GM23248 (cell line): ENCODE measurements around the gene FAM25A. TPM values are rescaled to one million over a fixed set of nuclear protein-coding genes. Genes with fewer than 3 reads are reported as not detected.
"Not testable (repeated sequence)": the region's sequence is repeated elsewhere in the genome, so short reads cannot be mapped to it uniquely, and the experiment has no call there.

Source experiments
- DNase-seq: peaks from one replicate; pipeline ENCODE4 v3.0.0-alpha.2; 2015
- H2AFZ ChIP-seq: fragments of 200-600 bp; sonication (generic); 2 replicates; pipeline ENCODE4 v1.6.1; 2016; ENCODE audit warnings: antibody characterized with exemption
- H3F3A ChIP-seq: fragments of 200-600 bp; sonication (generic); 2 replicates; pipeline ENCODE4 v1.6.1; 2016; ENCODE audit warnings: mild to moderate bottlenecking, antibody characterized with exemption, mixed run types; ENCODE audit not compliant: insufficient read depth
- H3K27ac ChIP-seq: fragments of 200-600 bp; sonication (generic); 2 replicates; pipeline ENCODE4 v1.5.1; 2016; ENCODE audit warnings: mild to moderate bottlenecking
- H3K27me3 ChIP-seq: fragments of 200-600 bp; sonication (generic); replicated peaks from 2 replicates; pipeline ENCODE4 v1.6.1; 2016; ENCODE audit warnings: mild to moderate bottlenecking; ENCODE audit not compliant: insufficient read depth
- H3K36me3 ChIP-seq: fragments of 200-600 bp; sonication (generic); 2 replicates; pipeline ENCODE4 v1.6.1; 2016; ENCODE audit warnings: low read depth, mild to moderate bottlenecking
- H3K4me1 ChIP-seq: fragments of 200-600 bp; sonication (generic); 2 replicates; pipeline ENCODE4 v1.6.1; 2016; ENCODE audit warnings: mild to moderate bottlenecking; ENCODE audit not compliant: insufficient read depth
- H3K4me2 ChIP-seq: fragments of 200-600 bp; sonication (generic); one replicate; pipeline ENCODE4 v1.6.1; 2016; ENCODE audit warnings: mild to moderate bottlenecking; ENCODE audit not compliant: unreplicated experiment
- H3K4me3 ChIP-seq: fragments of 200-600 bp; sonication (generic); 2 replicates; pipeline ENCODE4 v1.5.1; 2016; ENCODE audit warnings: mild to moderate bottlenecking
- H3K79me2 ChIP-seq: fragments of 200-600 bp; sonication (generic); 2 replicates; pipeline ENCODE4 v1.6.1; 2016; ENCODE audit warnings: mild to moderate bottlenecking; ENCODE audit not compliant: insufficient read depth
- H3K9ac ChIP-seq: fragments of 200-600 bp; sonication (generic); 2 replicates; pipeline ENCODE4 v1.6.1; 2016; ENCODE audit warnings: mild to moderate bottlenecking
- H3K9me2 ChIP-seq: fragments of 200-600 bp; sonication (generic); 2 replicates; pipeline ENCODE4 v1.6.1; 2016; ENCODE audit warnings: mixed run types, mild to moderate bottlenecking, moderate library complexity; ENCODE audit not compliant: insufficient read depth
- H3K9me3 ChIP-seq: fragments of 200-600 bp; sonication (generic); one replicate; pipeline ENCODE4 v1.6.1; 2017; ENCODE audit warnings: low read depth
- H4K20me1 ChIP-seq: fragments of 200-600 bp; sonication (generic); 2 replicates; pipeline ENCODE4 v1.6.0; 2016; ENCODE audit not compliant: insufficient read depth
- EZH2 ChIP-seq: fragments of 200-600 bp; sonication (generic); IDR thresholded peaks from 2 replicates; pipeline ENCODE4 v1.6.1; 2018; ENCODE audit warnings: antibody characterized with exemption, mild to moderate bottlenecking; ENCODE audit not compliant: insufficient read depth, poor library complexity, severe bottlenecking
- EZH2phosphoT487 ChIP-seq: fragments of 200-600 bp; sonication (generic); IDR thresholded peaks from 2 replicates; pipeline ENCODE4 v1.6.1; 2018; ENCODE audit warnings: antibody characterized with exemption, moderate library complexity, mild to moderate bottlenecking, low read depth; ENCODE audit not compliant: insufficient read depth
- WGBS, 2 experiments: methylation state at CpG; one replicate each; pipeline ENCODE4 v1.1.6; 2015 to 2017; ENCODE audit warnings: low lambda C conversion rate in 2 of 2, low coverage in 1 of 2; ENCODE audit errors: missing lambda C conversion rate in 2 of 2; 5-methylcytosine and 5-hydroxymethylcytosine counted together
- in situ Hi-C: fragments of 300-500 bp; cut with MboI; formaldehyde crosslinking; loops from 2 replicates; pipeline ENCODE4 v1.15.0; 2020
- polyA plus RNA-seq: library from polyadenylated mRNA; unstranded; fragments of >200 nt; fragmentation: Nextera tagmentation; extraction: Ambion mirVana; gene quantifications from 2 replicates; pipeline ENCODE4 v1.2.1, GENCODE V29; 2016
- total RNA-seq: library from RNA; depleted of rRNA; stranded (reverse); fragments of >200 nt; shearing (Covaris generic); gene quantifications from 2 replicates; pipeline ENCODE4 v1.2.3, GENCODE V29; 2014; rRNA removed

Gene FAM25A
- total RNA-seq (not detected in 2 replicates), polyA plus RNA-seq (not detected in 2 replicates)

- H3K4me2 ChIP-seq, H3K9me3 ChIP-seq, H3F3A ChIP-seq, H3K9me2 ChIP-seq, H3K36me3 ChIP-seq, H3K79me2 ChIP-seq, H3K27me3 ChIP-seq, H4K20me1 ChIP-seq, DNase-seq, H2AFZ ChIP-seq, H3K4me3 ChIP-seq, in situ Hi-C loops, H3K9ac ChIP-seq, H3K27ac ChIP-seq: not testable (repeated sequence)
- 83 to 86% methylated on average over 5 to 8 of the region's 9 CpGs for WGBS, 2 experiments
- peaks cover 23% of the 10 kb centered on the region for H3K4me1 ChIP-seq
These were observed at the start of gene FAM25A for GRCh38 chr10:87020056-87020455. Gene FAM25A, plus strand, starts transcription at chr10:87020294. Its CDS starts 31 bp downstream, at chr10:87020325.

DNA sequence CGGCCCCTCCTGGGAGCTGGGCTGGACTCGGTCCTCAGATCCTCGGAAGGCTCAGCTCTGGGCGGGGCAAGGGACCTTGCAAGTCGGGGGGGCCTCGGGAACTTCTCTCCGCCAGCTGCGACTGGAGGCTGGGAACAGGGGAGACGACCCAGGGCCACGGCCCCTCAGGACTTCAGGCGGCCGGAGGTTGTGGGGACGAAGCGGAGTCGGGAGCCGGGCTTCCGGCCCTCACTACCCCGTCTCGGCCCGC lies 49.2 kb upstream of the FAM25A start:
- no peaks in the 10 kb centered on the region for H3K9me3 ChIP-seq
- DNase-seq: no peak
- H2AFZ ChIP-seq: peak overlapping the region; percentile 63
- H3K79me2 ChIP-seq: peaks cover 18% of the 10 kb centered on the region
- peak overlapping the region; percentile 94 for H3K4me3 ChIP-seq
- no peak for TF ChIP-seq EZH2phosphoT487
- TF ChIP-seq EZH2: no peak
- H3K27me3 ChIP-seq: no peaks in the 10 kb centered on the region
- H3K4me1 ChIP-seq: peaks cover 44% of the 10 kb centered on the region
- in situ Hi-C loops: no loop called here
- no peaks in the 10 kb centered on the region for H3K36me3 ChIP-seq
- peak overlapping the region; percentile 100 for H3K4me2 ChIP-seq
- no peaks in the 10 kb centered on the region for H3K9me2 ChIP-seq
- peak overlapping the region; percentile 99 for H3K27ac ChIP-seq
- peaks cover 27% of the 10 kb centered on the region for H3F3A ChIP-seq
- peak overlapping the region; percentile 100 for H3K9ac ChIP-seq
- 0 to 5% methylated on average over 12 to 17 of the region's 20 CpGs for WGBS, 2 experiments
- H4K20me1 ChIP-seq: no peaks in the 10 kb centered on the region

DNA sequence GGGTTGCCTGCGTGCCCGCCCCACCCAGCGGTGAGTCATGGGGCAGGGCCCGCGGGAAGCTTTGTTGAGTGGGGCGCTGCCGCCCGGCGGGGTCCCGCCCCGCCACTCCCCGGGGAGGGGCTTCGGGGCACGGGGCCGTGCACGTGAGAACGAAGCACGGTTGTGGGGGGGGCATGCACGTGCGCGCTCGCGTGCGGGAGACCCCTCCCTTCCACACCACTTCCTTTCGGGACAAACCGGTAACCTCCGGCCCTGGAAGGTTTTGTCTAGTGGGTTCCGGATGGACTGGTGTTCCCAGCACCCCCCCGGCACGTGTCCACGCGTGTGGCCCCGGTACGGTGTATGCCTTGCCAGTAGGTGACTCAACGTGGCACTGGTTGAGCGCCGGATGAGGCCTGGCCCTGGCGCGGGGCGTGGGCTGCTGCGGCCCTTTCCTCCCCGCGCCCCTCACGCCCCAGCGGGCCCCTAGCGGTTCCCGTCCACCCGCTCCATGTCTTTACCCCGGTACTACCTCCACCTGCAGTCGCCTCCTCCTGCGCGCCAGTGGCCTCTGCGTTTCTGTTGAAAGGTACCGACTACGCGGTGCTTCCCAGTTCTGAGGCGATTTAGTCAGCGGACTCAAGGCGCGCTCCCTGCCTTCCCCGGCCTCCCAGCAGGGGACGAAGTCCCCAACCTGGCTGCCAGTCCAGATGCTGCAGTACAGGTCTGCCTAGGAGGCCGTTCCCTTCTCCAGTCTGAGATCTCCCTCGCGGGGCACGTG lies 48.7 kb upstream of the FAM25A start:
- no peaks in the 10 kb centered on the region for H3K9me2 ChIP-seq
- 10 to 12% methylated on average over 41 to 56 of the region's 66 CpGs for WGBS, 2 experiments
- in situ Hi-C loops: no loop called here
- peak overlapping the region; percentile 66 for H2AFZ ChIP-seq
- DNase-seq: peak; percentile 97
- H3K4me3 ChIP-seq: peak overlapping the region; percentile 94
- H3K36me3 ChIP-seq: no peaks in the 10 kb centered on the region
- H3K9me3 ChIP-seq: no peaks in the 10 kb centered on the region
- H3K27me3 ChIP-seq: no peaks in the 10 kb centered on the region
- TF ChIP-seq EZH2: no peak
- no peak for TF ChIP-seq EZH2phosphoT487
- H4K20me1 ChIP-seq: no peaks in the 10 kb centered on the region
- H3K4me1 ChIP-seq: peaks cover 39% of the 10 kb centered on the region
- peak overlapping the region; percentile 100 for H3K4me2 ChIP-seq
- H3K27ac ChIP-seq: peak overlapping the region; percentile 99
- H3F3A ChIP-seq: peaks cover 27% of the 10 kb centered on the region
- peak overlapping the region; percentile 100 for H3K9ac ChIP-seq
- peaks cover 18% of the 10 kb centered on the region for H3K79me2 ChIP-seq

DNA sequence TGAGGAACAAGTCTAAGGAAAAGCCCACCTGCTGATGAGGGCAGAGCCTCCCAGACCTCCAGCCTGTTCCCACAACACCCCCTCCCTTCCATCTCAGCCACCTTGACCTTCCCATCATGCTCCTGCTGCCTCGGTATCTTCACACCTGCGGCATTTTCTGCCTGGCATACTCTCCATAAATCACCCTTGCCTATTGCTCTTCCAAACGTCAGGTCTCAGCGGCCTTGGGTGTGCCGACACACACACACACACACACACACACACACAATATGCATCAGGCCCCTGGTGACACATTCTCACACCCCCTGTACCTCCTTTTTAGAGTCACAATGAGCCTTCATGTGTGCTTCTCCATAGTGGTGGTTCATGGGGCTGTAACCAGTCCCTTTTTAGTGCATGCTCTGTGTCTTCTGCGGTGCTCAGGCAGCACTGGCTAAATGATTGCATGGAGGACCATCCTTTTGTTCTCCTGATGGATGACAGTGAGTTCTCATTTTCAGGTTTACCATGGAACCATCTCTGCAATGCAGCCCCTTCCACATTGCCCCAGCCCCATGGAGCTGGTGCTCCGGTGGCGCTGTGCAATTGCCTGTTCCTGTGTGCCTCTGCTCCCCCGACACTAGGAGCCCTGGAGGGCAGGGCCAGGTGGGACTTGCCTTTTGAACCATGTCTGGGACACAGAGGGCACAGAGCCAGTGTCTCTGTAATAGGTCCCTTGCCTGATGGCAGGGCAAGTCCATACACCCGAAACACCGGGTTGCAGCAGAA lies 47.3 kb upstream of the FAM25A start:
- H3K4me2 ChIP-seq: no peak overlapping the region
- no peak overlapping the region for H3K4me3 ChIP-seq
- no peak overlapping the region for H3K27ac ChIP-seq
- no peaks in the 10 kb centered on the region for H3K36me3 ChIP-seq
- H3K9me2 ChIP-seq: no peaks in the 10 kb centered on the region
- in situ Hi-C loops: no loop called here
- no peaks in the 10 kb centered on the region for H4K20me1 ChIP-seq
- no peaks in the 10 kb centered on the region for H3K9me3 ChIP-seq
- H3K9ac ChIP-seq: no peak overlapping the region
- no peak for DNase-seq
- TF ChIP-seq EZH2phosphoT487: no peak
- no peak for TF ChIP-seq EZH2
- H3K79me2 ChIP-seq: peaks cover 11% of the 10 kb centered on the region
- 86 to 96% methylated on average over 10 to 11 of the region's 11 CpGs for WGBS, 2 experiments
- peaks cover 35% of the 10 kb centered on the region for H3K4me1 ChIP-seq
- peaks cover 34% of the 10 kb centered on the region for H3F3A ChIP-seq
- no peaks in the 10 kb centered on the region for H3K27me3 ChIP-seq
- no peak overlapping the region for H2AFZ ChIP-seq
